Chondrocyte (in vitro differentiated cells): ENCODE results near the gene CCDC87. TPM values are rescaled to one million over a fixed set of nuclear protein-coding genes. Genes with fewer than 3 reads are reported as not detected.

ENCODE experiments used
- DNase-seq: peaks from one replicate; pipeline ENCODE4 v3.0.0; 2021; ENCODE audit warnings: mixed read lengths, low spot score
- H3K27ac Mint-ChIP-seq: one replicate; pipeline ENCODE4 v1.8.0; 2021; ENCODE audit warnings: mild to moderate bottlenecking, moderate library complexity, mixed read lengths; ENCODE audit not compliant: unreplicated experiment
- H3K27me3 Mint-ChIP-seq: 2 replicates; pipeline ENCODE4 v1.8.0; 2021; ENCODE audit warnings: low read depth, mixed read lengths
- H3K36me3 Mint-ChIP-seq: 2 replicates; pipeline ENCODE4 v1.8.0; 2021; ENCODE audit warnings: low read depth, mixed read lengths
- H3K4me1 Mint-ChIP-seq: 2 replicates; pipeline ENCODE4 v1.8.0; 2021; ENCODE audit warnings: low read depth, mild to moderate bottlenecking, mixed read lengths
- H3K4me3 Mint-ChIP-seq: one replicate; pipeline ENCODE4 v1.8.0; 2021; ENCODE audit warnings: mild to moderate bottlenecking, moderate library complexity, mixed read lengths; ENCODE audit not compliant: unreplicated experiment
- H3K9me3 Mint-ChIP-seq: 2 replicates; pipeline ENCODE4 v1.8.0; 2021; ENCODE audit warnings: low read depth, mixed read lengths
- CTCF ChIP-seq: fragments of 200-600 bp; sonication (generic); IDR thresholded peaks from 2 replicates; pipeline ENCODE4 v1.5.0; 2021; ENCODE audit warnings: antibody characterized with exemption, mild to moderate bottlenecking, moderate library complexity
- total RNA-seq: library from RNA; stranded (reverse); gene quantifications from 3 replicates; pipeline ENCODE4 v1.2.1, GENCODE V29; 2021

CCDC87 gene
- total RNA-seq, 1 donor from 2014 or later = 0.32 TPM

- Mint-ChIP-seq H3K27me3 (no peaks in the 10 kb centered on the region), H3K36me3 (peaks cover 13% of the 10 kb centered on the region), H3K27ac (no peak overlapping the region), H3K9me3 (no peaks in the 10 kb centered on the region), H3K4me3 (no peak overlapping the region), H3K4me1 (peaks cover 42% of the 10 kb centered on the region)
- no peak for TF ChIP-seq CTCF
- no peak for DNase-seq
Measured at GRCh38 chr11:66604155-66604554, 11.3 kb upstream of the CCDC87 start.

- no peaks in the 10 kb centered on the region for H3K27me3 Mint-ChIP-seq
- DNase-seq = no peak
- no peak overlapping the region for H3K4me3 Mint-ChIP-seq
- peaks cover 13% of the 10 kb centered on the region for H3K36me3 Mint-ChIP-seq
- no peak overlapping the region for H3K27ac Mint-ChIP-seq
- peaks cover 40% of the 10 kb centered on the region for H3K4me1 Mint-ChIP-seq
- no peak for TF ChIP-seq CTCF
- H3K9me3 Mint-ChIP-seq = no peaks in the 10 kb centered on the region
Measured at GRCh38 chr11:66603072-66603471, 10.2 kb upstream of the CCDC87 start.

- Mint-ChIP-seq H3K9me3 (no peaks in the 10 kb centered on the region), H3K27ac (peak overlapping the region; percentile 9), H3K4me3 (no peak overlapping the region), H3K27me3 (no peaks in the 10 kb centered on the region), H3K36me3 (peaks cover 13% of the 10 kb centered on the region), H3K4me1 (peaks cover 27% of the 10 kb centered on the region)
- TF ChIP-seq CTCF = no peak
- DNase-seq = no peak
Measured at GRCh38 chr11:66600631-66601233, 7.9 kb upstream of the CCDC87 start.

GRCh38 chr11:66600219-66600618 is 7.4 kb upstream of the CCDC87 start:
- Mint-ChIP-seq H3K36me3 (peaks cover 8% of the 10 kb centered on the region), H3K4me1 (peaks cover 33% of the 10 kb centered on the region), H3K27me3 (no peaks in the 10 kb centered on the region), H3K4me3 (no peak overlapping the region), H3K9me3 (no peaks in the 10 kb centered on the region), H3K27ac (no peak overlapping the region)
- TF ChIP-seq CTCF = no peak
- DNase-seq = no peak

- no peak for DNase-seq
- H3K9me3 Mint-ChIP-seq = no peaks in the 10 kb centered on the region
- no peaks in the 10 kb centered on the region for H3K27me3 Mint-ChIP-seq
- H3K27ac Mint-ChIP-seq = no peak overlapping the region
- no peak overlapping the region for H3K4me3 Mint-ChIP-seq
- no peak for TF ChIP-seq CTCF
- H3K36me3 Mint-ChIP-seq = peaks cover 4% of the 10 kb centered on the region
- H3K4me1 Mint-ChIP-seq = peaks cover 39% of the 10 kb centered on the region
Measured at GRCh38 chr11:66598993-66599392, 6.1 kb upstream of the CCDC87 start.
